Measurements from ENCODE around the gene DFFB.

Gene DFFB

DNA sequence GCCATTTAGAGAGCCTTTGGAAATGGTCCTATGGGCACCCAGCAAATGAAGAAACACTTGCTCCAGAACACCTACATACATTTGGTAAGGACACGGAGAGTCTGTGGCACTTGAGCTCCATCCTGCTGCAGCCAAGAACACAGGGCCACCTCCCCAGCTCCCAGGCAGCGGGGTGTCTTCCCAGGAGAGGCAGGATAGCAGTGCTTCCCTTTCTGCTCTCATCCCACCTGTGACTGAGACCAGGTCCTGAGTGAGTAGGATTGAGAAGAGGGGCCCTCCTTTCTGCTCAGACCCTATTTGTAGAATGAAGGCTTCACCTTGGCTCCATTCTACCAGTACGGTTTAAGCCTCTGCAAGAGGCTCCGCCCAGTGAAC lies 38.7 kb downstream of the DFFB start:
- no peak for DNase-seq (ENCODE audit: low read depth, low spot score)

DNA sequence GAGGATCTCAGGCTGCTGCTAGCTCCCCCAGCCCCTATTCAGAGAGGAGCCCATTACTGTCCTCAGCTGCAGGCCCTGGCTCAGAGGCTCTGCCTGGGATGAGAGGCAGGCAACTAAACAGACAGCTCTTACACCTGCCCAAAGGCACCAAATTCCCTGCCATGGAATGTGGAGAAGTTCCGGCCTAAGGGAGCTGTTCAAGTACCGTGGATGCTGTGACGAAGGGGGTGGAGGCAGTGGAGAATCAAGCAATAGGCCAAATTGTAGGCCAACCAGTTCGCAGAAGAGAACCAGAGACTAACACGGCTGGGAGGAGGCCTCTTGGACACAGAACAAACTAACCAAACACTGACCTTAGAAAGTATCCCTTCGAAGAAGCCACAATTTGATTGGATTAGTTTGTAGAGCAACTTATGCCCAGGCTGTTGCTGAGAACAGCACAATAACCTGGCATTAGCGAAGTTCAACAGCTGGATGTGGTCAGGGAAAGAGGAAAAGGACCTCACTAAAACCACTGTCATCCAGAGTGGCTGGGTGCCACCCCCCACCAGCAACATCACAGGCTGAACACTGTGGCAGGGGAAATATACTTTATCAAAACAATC lies 39.2 kb downstream of the DFFB start:
- DNase-seq (ENCODE audit: low read depth, low spot score): no peak

DNA sequence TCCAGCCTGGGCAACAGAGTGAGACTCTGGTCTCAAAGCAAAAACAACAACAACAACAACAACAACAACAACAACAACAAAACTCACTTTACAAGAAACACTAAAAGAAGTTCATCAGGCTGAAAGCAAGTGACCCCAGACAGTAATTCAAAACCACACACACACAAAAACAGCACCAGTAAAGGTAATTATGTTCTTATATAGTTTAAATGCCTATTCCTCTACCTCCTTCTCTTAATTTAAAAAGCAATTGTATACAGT lies 41.1 kb downstream of the DFFB start:
- DNase-seq (ENCODE audit: low read depth, low spot score): no peak

DNA sequence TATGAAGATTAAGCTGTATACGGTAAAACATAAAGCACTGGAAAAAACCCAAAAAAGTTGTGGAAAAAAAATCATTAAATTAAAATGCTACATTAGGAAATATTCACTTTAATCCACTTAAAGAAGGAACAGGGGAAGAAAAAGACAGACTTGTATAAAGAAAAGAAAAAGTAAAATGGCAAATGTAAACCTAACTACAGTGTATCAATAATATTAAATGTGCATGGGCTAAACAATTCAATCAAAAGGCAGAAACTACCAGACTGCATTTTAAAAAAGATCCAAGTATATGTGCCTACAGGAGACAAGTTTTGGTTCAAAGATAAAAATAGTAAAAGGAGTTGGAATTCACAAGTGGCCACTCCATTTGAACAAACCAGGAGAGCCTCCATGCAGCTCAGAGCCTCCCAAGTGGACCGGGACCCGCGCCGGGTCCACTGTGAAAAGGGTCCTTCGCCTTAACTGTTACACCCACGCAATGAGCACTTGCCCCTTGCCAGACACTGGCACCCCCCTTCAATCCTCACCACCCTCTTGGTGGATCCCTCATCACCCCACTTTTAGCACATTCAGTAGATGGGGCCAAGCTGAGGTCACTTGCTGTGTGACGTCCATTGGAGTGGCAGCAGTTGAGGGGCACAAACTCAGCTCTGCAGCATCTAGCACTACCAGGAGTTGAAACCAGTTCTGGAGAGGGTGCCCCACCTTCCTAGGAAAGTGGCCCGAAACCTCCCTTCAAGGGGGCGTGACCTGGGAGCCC lies 41.9 kb downstream of the DFFB start:
- DNase-seq (ENCODE audit: low read depth, low spot score): no peak

DNA sequence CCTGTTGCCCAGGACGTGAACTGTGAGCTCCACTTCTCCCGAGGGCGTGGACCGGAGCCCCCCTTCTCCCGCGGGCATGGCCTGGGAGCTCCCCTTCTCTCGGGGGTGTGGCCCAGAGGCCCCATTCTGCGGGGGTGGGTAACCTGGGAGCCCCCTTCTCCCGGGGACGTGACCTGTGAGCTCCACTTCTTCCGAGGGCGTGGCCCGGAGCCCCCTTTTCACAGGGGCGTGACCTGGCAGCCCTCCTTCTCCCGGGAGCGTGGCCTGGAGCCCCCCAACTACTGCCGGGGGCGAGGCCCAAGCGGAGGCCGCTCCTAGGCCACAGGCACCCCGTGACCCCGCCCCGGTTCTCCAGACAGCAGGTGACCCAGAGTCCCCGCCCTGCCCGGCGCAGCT lies 42.5 kb downstream of the DFFB start:
- no peak for DNase-seq (ENCODE audit: low read depth, low spot score)

DNA sequence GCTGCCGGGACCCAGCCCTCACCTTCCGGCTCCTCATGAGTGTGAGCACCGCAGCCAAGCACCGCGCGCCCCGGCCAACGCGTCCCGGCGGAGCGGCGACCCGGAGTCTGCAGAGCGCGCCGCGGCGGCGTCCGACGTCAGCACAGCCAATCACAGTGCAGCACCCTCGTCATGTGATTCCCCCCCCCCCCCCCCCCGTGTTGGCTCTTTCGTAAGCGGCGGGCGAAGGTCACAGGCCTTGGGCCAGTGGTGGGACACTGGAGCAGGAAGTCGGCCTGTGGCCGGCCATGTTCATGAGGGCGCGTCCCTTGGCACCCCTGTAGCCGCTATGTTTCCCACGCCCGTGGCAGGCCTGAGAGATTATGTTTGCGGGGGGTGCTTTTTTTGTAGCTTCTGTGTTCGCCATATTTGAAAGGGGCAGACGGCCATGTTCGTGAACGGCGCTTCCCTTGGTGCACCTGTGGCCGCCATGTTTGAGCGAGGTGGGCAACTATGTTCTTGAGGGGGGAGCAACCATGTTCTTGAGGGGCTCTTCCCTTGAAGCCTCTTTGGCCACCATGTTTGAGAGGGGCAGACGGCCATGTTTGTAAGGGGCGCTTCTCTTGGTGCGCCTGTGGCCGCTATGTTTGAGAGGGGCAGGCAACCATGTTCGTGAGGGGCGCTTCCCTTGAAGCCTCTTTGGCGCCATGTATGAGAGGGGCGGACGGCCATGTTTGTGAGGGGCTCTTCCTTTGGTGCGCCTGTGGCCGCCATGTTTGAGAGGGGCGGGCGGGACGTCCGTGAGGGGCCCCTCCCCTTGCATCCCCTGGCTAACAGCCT lies 43.1 kb downstream of the DFFB start, which contains the start of gene C1orf174:
Gene C1orf174, minus strand, starts transcription at position 123 of the 819 bp plus-strand sequence. Its CDS starts 86 bp downstream, at position 37.
- DNase-seq (ENCODE audit: low read depth, low spot score): peak; percentile 98

DNA sequence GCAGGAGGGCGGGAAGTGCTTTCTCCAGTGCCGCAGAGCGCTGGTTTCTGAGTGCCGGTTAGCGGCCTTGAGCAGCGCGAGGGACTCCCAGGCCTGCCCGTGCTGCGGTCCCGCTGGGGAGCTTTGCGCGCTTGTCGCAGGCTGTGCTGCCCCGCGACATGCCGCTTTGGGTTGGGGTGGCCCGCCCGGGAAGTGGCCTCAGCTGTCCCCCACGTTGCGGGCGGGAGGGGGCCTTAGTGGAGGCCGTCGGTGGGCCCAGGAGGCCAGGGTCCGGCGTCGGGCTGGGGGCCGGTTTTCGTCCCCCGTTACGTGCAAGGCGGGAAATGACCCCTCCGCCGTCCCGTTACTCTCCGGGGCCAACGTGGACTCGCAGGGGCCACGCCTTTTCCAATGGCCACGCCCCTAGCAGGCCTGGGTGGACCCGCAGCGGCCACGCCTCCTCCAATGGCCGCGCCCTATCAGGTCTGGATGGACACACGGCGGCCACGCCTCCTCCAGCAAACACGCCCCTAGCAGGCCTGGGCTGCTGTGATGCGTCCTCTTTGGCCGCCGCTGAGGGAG lies 43.8 kb downstream of the DFFB start:
- DNase-seq (ENCODE audit: low read depth, low spot score): peak; percentile 89

DNA sequence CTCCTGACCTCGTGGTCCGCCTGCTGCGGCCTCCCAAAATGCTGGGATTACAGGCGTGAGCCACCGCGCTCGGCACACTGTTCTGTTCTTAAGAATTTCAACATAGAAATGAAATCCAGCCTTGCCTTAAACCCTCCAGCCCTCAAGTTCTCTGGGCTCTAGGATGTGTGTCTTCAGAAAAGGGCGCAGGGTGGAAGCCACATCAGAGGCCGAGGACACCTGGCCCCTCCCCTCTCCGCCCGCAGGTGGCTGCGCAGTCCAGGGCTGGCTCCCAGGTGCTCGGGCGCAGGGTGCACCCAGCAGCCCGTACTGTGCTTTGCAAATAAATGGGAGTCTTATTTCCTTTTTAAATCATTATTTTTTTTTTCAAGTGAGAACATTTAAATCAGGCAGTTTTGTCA lies 44.8 kb downstream of the DFFB start:
- DNase-seq (ENCODE audit: low read depth, low spot score): no peak

DNA sequence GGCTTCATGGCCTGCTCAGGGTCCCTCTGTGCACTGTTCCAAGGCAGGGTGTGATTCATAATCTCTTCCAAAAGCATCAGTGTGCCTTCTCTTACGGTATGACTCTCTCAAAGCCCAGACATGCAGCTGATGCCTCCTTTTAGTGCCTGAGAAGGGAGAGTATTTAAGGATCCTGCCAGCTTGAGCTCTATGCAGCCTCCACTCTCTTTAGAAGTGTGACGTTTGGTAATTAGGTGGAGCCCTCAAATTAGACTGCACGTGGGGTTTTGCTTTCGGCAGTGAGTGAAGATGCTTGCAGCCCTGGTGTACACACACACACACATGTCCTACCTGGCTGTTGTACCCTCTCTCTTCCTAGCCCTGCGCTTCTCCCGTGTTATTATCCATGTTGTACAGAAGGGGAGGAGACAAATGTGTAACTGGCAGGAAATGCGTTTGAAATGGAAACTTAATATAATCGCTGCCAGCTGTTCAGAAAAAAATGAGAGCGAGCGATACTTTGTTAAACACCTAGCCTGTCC lies 45.4 kb downstream of the DFFB start:
- DNase-seq (ENCODE audit: low read depth, low spot score): no peak

DNA sequence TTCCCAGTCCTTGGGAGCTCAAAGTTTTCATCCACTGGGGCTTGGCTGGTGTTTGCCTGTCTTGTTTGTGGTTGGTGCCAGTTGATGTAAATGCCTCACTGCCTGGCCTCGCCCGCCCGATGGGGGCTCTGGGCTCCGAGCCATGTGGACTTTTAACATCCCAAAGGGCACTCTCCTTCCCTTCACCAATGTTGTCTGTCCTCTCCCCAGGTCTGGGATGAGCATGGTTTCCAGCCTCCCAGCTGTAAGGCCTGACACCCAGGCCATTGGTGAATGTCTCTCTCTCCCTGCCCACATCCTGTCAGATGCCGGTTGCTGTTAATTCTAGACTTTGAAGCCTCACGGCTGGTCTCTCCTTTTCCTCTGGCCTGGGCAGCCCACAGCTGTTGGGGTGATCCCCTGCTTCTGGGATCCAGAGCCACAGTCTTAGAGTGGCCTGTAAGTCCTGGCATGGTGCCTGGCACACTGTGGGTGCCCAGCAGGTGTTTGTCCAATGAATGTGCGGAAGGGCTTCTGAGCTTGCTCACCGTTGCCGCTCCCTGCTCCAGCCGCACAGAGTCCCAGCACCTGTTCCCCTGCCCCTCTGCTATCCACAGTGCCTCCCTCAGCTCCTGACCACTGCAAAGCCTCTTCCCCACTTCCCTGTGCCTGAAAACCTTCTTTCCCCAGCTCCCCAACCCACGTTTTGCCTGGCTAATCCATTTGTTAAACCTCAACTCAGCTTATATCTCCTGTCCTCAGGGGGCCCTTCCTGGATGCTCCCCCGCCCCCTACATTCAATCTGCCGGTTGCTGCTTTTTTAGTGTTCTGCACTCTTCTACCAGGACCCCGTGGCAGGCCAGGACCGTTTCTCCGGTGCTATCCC lies 46.1 kb downstream of the DFFB start:
- DNase-seq (ENCODE audit: low read depth, low spot score): no peak

DNA sequence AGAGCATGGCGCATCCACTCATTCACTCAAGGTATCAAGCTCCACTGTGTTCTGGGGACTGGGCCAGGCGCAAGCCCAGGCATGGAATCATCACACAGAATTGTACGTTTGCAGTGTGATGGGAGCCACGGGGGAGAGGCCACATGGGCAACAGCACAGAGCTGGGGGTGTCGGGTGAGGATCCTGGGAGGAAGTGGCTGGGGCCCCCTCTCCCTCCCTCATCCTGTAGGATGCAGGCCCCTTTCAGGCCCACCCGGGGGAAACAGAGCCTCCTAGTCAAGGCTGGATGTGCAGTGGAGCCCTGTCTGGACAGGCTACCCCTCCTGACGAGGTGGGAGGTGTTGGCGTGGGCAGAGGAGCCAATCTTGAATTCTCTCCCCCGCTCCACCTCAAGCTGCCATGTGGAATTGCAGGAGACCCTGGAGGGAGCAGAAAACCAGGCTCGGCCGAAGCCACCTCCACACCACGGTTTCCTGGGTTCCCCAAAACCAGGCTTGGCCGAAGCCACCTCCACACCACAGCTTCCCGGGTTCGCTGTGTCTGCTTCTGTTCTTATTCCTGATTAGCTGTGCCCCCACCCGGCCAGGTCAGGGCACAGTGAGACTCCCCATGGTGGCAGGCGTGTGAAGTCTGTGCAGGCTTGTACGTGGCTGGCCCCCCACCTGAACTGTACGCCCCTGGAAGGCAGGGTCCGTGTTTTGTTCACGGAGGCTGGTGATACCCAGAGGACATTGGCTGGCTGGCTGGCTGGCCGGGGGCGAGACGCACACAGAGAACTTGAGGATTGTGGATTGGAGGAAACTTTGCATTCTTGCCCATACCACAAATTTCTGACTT lies 46.9 kb downstream of the DFFB start:
- no peak for DNase-seq (ENCODE audit: low read depth, low spot score)

DNA sequence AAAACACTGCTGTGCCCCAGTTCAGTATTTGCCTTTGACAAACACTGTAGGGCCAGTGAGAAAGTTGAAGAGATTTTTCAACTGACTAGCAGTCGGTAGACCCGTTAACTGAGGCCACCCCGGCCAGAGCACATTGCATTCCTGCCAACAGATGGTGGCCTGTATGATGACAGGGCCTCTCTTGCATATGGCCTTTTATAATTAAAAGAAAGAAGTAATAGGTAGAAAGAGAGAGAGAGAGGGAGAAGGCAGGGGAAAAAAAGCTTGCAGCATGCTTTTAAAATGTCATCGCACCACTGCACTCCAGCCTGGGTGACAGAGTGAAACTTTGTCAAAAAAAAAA lies 47.5 kb downstream of the DFFB start:
- no peak for DNase-seq (ENCODE audit: low read depth, low spot score)

DNA sequence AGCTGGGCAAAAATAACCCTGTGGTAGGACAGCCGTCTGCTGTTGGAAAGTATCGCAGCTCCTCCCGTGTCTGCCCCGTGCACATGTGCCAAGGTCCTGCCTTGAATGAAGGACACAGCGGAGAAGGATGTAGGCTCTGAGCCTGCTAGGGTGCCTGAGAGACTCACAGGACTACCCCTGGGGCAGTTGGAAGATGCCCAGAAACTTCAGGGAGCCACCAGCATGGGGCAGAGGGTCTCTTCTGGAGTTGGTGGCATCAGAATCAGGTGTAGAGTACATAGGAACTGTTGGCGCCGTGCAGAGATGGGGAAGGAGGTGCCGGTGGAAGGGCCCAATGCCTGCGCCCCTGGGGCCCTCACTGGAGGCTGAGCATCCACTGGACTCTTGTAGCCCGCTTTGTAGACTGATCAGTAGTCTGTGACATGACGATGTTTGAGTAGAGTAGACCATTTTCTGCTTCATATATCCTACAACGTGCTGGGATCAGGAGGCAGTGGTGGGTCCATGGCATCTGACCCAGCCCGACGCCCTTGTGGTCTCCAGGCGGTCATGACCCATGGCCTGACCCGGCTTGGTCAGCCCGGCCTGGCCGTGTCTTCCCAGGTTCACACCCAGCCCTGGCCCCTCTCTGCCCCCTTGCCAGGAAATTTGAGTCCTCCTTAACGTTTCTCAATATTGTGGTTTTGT lies 48.1 kb downstream of the DFFB start:
- no peak for DNase-seq (ENCODE audit: low read depth, low spot score)

DNA sequence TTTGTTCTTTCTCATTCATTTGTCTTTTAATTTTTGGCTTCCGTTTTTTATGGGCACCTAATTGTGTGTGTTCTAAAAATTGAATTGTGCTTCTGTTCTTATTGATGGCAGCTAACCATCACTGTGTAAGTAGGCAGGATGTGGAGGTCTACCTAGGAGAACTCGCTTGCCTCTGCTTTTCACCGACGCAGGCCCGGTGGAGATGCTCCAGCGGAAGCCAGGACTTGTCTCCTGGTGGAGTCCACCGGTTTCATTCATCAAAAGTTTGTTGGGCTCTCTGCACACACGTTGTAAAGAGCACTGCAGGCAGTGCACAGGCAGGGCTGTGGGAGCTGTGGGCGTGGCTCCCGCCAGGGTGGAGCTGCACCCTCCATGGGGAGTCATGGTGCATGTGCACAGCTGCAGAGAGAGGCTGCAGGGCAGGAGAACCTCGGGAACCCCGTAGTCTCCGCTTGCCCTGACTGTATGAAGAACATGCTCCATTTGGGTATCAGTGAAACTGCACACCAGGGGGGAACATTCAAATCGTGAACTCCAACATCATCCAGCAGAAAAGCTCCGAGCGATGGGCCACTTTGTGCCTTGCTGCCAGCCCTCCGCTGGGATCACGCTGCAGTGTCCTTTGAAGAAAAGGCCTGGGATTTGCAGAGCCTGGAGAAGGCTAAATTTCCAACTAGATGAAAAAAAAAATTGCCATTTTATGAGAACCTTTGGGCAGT lies 48.8 kb downstream of the DFFB start:
- DNase-seq (ENCODE audit: low read depth, low spot score): no peak

DNA sequence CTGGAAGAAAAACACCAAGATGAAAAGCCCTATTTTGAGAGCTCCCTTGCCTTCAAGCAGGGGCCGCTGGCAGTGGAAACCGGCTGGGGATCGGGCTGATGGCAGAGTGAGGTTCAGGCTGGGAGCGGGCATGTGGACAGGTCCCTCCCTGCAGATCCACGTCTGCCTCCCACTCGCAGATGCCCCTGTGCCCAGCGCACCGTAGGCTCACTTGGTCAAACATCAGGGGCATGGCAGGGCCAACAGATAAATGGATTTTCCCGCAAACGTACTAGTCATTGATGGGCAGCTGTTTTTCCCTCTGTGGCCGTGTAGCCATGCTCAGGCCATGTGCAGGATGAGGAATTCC lies 49.4 kb downstream of the DFFB start:
- DNase-seq (ENCODE audit: low read depth, low spot score): no peak

DNA sequence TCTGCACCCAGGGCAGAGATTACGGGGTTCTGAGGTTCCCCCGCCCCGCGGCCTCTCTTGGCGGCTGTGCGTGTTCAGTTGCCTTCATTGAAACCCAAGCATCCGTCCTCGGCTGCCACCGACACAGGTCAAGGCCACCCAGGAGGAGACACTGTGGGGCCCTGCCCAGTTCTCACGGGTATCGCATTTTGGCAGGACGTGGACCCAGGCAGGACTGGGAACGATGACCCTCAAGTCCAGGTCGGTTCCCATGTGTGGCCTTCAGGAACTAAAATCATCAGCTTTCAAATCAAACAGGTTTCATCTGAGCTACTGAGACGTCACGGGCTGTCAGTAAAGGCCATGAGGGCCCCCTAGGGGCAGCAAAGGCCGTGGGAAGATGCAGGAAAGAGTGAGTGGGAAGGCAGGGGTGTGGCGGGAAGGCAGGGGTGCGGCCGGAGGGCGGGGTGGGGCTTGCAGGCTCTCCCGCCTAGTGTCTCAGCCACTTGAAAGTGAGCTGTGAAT lies 49.8 kb downstream of the DFFB start:
- no peak for DNase-seq (ENCODE audit: low read depth, low spot score)

DNA sequence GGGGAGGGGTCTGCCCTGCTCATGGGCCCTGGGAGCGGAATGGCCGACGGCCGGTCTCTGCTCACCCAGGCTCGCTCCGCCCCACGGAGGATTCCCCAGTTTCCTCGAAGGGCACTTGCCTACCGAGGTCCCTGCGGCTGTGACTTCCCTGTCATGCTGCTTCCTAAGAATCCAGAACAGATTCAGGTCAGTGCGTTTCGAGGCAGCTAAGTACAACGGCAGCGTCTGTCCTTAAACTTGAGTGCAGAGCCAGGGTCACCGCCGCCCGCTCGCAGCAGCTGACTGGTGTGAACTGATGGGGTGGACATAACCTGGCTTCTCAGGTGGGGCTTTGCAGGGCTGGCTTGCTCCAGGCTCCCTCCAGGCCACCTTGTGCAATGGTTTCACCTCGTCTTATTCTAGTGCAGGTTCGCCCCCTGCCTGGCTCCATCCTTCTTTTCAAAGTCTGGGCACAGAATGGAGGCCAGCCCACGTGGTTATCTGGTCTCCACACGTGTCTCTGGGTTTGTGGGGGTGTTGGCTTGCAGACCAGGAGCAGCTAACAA lies 50.4 kb downstream of the DFFB start:
- DNase-seq (ENCODE audit: low read depth, low spot score): no peak

DNA sequence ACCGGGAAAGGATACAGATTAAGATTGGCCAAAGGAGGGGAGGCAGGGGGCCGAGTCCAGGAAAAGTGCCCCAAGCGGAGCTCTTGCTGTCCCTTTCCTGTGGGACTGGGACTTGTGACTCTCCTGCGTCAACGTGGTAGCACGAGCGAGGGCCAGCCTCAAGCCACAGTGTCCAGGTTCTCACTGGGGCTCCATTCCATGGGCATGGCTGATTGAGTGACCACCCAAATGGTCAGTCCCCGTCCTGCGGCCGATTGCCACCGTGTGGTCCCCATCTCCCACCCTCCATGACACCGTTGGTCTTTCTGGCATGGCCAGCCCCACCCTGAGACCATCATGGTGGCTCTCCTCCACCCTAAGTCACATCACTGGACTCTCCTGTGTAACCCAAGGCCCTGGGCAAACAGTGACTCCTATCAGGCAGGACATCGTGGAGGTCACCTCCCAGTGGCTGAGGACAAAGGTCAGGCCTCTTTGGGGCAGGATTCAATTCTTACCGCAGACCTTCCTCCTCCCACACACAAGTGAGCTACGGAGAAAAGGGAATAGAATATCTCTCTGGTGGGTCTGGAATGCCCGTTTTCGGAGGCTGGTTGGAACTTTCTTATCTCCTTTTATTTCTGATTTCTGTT lies 51.7 kb downstream of the DFFB start:
- DNase-seq (ENCODE audit: low read depth, low spot score): no peak

DNA sequence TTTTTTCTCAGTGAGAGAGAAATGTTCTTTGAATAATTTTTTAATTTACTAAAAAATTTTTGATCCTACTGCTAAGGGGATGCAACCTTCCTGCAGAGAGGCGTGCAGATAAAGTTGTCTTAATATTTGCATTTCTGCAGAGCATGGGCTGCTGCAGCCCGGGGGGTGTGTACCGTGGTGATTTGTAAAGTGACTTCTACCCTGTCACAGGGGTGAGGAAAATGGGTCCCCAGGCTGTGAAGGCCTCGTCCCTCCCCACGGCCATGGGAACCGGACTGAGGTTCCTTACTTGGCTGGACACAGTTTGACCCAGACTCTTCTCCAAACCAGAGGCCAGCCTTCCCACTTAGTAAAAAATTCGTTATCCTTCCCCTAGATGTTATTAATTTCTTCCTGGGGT lies 52.3 kb downstream of the DFFB start:
- no peak for DNase-seq (ENCODE audit: low read depth, low spot score)

Data from smooth muscle cell of the brain vasculature (primary cell).